CD4-positive, alpha-beta T cell treated with Interleukin-12 subunit alpha and Interleukin-12 subunit beta, for 1 hour (primary cell): Measurements from ENCODE around the gene SLC27A1.
"Not testable (repeated sequence)": the region's sequence is repeated elsewhere in the genome, so short reads cannot be mapped to it uniquely, and the experiment has no call there.

Source experiments
- DNase-seq: peaks from one replicate; pipeline ENCODE4 v3.0.0-alpha.2; 2020

The SLC27A1 gene

DNA sequence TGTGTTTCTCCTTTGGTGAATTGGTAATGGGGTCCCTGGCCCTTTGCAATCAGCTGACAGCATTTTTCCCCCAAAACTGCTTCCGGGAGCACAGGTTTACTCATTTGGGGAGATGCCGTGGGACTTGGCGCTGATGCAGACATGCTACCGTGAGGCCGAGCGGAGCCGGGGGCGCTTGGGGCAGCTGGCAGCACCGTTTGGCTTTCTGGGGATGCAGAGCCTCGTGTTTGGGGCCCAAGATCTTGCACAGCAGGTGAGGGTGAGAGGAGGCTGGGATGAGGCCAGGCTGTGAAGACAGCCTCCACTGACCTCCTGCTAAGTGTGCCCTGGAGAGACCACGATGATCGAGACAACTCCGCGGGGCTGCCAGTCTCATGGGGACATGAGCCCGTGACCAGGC lies 71.7 kb downstream of the SLC27A1 start:
- DNase-seq, result no peak

DNA sequence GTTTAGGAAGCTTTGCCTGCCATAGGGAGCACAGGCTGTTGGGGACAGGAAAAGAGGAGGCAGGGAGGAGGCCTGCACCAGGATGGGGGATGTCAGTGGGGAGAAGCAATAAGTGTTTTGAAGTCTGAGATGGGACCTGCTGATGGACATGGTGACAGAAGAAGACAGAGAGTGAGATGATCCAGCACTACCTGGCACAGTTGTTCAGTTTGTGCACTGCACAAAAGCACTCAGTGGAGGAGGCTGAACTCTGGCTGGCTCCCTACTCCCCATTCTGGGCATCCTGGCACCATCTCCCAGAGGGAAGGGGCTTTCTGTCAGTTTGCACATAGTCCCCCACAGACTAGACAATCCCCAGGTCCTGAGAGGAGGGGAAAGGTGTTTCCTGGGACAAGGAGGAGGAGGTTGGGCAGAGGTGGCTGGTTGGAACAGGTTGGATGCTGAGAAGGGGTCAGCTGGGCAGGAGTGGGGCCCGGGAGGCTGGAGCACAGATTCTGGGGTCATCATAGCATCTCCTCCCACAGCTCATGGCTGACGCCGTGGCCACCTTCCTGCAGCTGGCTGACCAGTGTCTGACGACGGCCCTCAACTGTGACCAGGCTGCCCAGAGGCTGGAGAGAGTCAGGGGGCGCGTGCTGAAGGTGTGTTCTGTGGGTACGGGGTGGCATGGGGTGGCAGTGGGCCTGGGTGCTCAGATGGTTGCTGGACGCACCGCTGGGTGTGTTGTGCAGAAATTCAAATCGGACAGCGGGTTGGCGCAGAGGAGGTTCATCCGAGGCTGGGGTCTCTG lies 72.7 kb downstream of the SLC27A1 start:
- no peak for DNase-seq

DNA sequence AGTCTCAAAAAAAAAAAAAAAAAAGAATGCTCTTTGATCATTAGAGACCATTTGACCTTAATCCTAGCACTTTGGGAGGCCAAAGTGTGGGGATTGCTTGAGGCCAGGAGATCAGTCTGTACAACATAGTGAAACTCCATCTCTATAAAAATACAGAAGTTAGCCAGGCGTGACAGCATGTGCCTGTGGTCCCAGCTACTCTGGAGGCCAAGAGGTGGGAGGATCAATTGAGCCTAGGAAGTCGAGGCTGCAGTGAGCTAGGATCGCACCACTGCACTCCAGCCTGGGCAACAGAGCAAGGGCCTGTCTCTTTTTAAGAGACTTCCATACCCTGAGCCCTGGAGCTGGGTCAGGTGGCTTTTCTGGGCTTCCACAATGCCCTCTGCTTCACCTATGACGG lies 73.7 kb downstream of the SLC27A1 start:
- no peak for DNase-seq

DNA sequence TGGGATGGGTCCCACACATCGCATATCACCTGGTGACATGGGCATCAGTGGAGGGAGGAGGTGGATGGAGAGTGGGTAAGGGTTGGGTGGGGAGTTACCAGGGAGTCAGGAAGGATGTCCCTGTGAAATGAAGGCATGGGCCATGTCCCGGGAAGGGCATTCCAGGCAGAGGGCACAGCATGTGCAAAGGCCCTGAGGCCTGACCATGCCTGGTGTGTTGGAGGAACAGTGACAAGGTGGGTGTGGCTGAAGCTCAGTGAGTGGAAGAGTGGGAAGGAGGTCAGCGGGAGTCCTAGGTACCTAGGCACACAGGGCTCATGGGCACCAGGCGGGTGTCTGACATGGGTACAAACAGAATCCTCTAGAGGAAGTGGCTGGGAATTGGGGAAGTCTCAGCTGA lies 74.1 kb downstream of the SLC27A1 start:
- no peak for DNase-seq

DNA sequence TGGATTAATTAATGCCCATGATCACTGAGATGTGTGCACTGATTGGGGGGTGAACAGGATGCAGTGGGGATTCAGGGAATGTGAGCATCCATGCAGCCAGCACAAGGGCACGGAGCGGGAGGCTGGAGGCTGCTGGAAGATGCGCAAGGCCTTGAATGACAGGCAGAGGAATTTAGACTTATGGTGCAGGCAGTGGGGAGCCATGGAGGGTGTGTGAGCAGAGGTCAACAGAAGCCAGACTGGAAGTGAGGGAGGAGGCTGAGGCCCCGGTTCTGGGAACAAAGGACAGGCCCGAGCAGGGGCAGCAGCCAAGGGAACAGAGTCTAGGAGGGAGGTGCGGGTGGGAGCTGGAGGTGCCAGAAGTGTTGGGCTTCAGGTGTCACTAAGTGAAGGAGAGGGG lies 77.8 kb downstream of the SLC27A1 start:
- DNase-seq, result no peak

DNA sequence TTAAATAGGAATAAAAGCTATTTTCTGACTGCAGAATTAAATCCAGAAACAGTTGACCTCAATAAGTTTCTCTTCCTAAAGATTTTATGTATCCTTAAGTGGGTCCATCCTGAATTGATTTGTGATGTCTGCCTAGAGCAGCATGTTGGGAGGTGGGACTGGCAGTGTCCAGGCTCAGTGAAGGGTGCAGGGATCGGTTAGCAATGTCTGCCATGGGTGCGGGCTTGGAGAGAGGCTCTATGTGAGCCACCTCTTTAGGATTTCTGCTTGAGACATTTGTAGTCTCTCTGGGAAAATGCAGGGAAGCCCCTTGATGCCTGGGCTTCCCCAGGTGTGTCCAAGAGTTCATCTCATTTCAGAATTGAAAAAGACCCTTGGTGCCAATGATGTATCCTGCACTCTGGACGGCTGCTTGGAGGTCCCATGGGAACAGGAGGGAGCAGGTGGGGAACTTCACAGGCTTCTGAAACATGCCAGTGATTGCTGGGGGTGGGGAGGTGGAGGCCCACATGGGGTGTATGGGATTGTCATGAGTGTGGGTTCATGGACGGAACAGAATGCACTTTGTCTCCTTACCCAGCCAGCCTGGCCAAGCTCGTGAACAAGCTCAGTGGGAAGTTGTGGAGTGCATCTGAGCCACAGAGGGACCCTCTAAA lies 78.9 kb downstream of the SLC27A1 start:
- no peak for DNase-seq

DNA sequence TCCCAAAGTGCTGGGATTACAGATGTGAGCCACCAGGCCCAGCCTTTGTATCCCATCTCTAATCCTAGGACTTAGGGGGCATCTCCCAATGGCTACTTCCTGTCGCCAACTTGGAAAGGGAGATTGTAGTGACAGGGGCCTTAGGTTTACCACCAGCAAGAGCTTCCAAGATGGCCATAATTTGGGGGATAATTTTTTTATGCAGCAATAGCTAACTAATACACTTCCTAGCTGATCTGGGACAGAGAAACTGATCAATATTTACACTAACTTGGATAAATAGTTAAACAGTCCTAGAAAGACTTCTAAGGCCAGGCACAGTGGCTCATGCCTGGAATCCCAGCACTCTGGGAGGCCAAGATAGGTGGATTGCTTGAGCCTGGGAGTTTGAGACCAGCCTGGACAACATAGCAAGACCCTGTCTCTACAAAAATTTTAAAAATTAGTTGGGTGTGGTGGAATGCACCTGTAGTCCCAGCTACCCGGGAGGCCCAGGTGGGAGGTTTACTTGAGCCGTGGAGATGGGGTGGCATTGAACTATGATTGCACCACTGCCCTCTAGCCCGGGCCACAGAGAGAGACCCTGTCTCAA lies 79.8 kb downstream of the SLC27A1 start:
- no peak for DNase-seq

DNA sequence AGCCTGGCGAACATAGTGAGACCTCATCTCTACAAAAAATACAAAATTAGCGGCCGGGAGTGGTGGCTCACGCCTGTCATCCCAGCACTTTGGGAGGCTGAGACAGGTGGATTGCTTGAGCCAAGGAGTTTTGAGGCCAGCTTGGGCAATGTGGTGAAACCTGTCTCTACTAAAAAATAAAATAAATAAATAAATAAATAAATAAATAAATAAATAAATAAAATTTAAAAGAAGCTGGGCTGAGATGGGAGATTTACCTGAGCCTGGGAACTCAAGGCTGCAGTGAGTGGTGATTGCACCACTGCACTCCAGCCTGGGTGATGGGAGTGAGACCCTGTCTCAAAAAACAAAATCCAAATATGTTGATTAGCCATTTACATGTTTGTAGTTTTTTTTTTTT lies 82.4 kb downstream of the SLC27A1 start:
- DNase-seq, result not testable (repeated sequence)

DNA sequence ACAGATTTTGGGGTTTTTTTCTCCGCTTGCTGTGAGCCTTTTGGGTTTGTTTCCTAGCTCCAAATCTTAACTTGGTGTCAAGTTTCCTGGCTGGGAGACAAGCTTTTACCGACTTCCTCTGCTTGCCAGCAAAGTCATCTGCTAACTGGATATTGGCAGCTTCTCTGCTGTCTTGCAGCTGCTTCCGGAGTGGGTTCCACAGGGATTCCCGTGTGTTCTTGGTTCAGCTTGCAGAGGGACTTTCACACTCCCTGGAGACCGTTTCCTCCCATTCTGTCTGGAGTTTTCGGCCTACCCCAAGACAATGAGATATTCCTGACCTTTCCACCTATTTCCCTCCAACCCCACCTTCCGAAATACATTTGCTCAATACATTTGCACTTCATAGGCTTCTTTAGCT lies 82.9 kb downstream of the SLC27A1 start:
- no peak for DNase-seq

DNA sequence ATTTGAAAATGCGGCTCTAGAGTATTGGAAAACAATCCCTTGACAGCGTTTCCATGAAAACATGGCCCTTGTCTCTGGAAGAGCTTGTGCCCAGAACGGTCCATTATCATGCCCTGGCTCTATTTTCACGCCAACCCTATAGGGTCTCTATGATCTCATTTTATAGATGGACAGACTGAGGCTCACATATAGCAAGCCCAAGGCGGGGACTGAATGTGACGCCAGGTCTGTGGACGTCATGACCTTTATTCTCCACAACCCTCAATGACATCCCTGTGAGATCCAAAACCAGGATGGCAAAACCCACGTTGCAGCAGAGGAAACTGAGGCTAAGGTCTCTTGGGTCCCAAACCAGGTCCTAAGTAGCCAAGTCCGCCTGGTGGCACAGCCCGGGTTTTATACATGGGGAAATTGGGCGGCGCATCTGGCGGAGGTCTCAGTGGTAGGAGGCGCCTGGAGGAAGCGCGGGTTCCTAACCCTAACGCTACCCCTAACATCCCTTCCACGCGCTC lies 84.7 kb downstream of the SLC27A1 start:
- DNase-seq, result no peak

DNA sequence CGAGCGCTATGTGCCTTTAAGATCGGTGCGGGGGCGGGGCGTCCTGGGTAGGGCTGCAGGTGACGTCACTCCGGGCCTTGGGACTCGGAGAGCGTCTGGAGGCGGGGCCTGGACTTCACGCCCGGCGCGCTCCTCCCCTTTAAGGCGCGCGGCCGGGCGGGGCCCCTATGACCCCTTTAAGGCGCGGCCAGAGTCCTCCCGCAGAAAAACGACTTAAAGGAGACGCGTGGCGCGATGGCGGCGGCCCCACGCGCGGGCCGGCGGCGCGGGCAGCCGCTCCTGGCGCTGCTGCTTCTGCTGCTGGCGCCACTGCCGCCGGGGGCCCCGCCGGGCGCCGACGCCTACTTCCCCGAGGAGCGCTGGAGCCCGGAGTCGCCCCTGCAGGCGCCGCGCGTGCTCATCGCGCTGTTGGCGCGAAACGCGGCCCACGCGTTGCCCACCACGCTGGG lies 85.2 kb downstream of the SLC27A1 start, which contains the start of gene COLGALT1:
COLGALT1 (plus strand) TSS at position 170 of the 449 bp plus-strand sequence; CDS start at position 235, 65 bp downstream.
- DNase-seq, result peak; percentile 97
